Effector memory CD4-positive, alpha-beta T cell (primary cell): Measurements from ENCODE around the gene PLA2G4A.

Experiments
- DNase-seq, 3 donors: peaks; one replicate each; pipeline ENCODE4 v3.0.0-alpha.2; 2020
- H3K27ac ChIP-seq: 2 replicates; pipeline ENCODE4 v1.7.0; 2013; ENCODE audit warnings: mild to moderate bottlenecking, low read length, moderate library complexity; ENCODE audit not compliant: insufficient read depth, poor library complexity, severe bottlenecking
- H3K27me3 ChIP-seq: replicated peaks from 2 replicates; pipeline ENCODE4 v1.7.0; 2013; ENCODE audit warnings: mild to moderate bottlenecking, low read length; ENCODE audit not compliant: insufficient read depth, control insufficient read depth, poor library complexity, severe bottlenecking
- H3K36me3 ChIP-seq: 2 replicates; pipeline ENCODE4 v1.7.0; 2013; ENCODE audit warnings: mild to moderate bottlenecking, low read length, moderate library complexity; ENCODE audit not compliant: control insufficient read depth, insufficient read depth
- H3K4me1 ChIP-seq: 2 replicates; pipeline ENCODE4 v1.7.0; 2013; ENCODE audit warnings: low read length, mild to moderate bottlenecking; ENCODE audit not compliant: control insufficient read depth, insufficient read depth, poor library complexity, severe bottlenecking
- H3K4me3 ChIP-seq: 2 replicates; pipeline ENCODE4 v1.7.0; 2013; ENCODE audit warnings: low read length, low read depth, mild to moderate bottlenecking; ENCODE audit not compliant: insufficient read depth, poor library complexity, severe bottlenecking
- H3K9me3 ChIP-seq: 2 replicates; pipeline ENCODE4 v1.7.0; 2013; ENCODE audit warnings: mild to moderate bottlenecking, low read length, moderate library complexity; ENCODE audit not compliant: control insufficient read depth
- total RNA-seq, 3 donors: gene quantifications; one replicate each; lab custom pipeline; 2026; lab: John Stamatoyannopoulos, UW

Gene PLA2G4A
- total RNA-seq, result 0 reads per million in 3 donors

DNA sequence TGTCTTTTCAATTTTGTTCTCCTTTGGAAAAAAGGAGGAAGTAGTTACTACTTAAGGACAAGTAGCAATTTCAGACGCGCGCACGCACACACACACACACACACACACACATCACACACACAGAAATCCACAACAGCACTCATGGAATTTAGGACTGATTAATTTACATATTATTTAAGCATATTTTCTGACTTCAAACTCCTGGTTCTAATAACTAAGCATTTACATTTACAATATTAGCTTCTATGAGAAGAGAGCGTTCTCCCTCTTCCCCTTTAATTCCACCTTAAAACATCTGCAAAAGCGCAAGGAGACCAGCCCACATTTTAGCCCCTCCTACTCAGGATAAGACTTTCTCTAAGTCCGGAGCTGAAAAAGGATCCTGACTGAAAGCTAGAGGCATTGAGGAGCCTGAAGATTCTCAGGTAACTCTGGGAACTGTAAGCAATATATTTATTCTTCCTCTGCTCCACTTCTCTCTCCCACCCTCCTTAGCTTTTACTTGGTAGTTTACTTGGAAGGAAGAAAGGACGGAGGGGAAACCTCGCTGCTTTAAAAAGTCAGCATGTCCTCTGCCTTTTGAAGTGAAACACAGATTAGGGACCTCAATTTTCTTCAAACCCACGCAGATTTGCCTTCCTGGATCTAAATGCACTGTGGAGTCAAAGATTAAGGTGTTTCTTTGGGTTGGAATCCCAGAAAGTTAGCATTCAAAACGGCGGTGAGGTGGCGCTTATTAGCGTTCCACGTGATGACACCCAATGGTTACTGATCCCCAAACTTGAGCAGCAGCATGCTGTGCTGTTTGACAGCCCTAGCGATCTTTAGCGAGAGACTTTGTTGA lies at the start of gene PLA2G4A:
Gene PLA2G4A, plus strand, starts transcription at position 339 of the 844 bp plus-strand sequence. CDS start 25,406 bp downstream, outside the sequence.
- DNase-seq, result no peak

DNA sequence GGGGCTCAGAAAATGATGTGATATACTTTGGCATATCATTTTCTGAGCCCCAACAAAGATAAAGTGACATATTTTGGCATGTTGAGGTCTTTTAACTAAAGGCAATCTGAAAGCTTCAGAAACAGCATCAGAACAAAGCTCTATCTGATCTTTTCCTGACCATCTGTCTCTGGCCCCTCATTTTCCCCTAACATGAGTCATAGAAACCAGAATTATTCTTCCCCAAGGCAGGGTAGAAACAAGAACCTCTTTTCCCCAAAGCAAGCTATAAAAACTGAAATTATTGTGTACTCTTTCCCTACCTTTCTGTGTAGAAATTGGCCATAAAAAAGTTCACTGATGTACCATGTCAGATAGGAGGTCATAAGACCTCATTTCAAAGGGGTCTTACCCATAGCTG lies 48.7 kb upstream of the PLA2G4A start:
- H3K27me3 ChIP-seq, result no peaks in the 10 kb centered on the region
- no peak for DNase-seq
- no peak overlapping the region for H3K27ac ChIP-seq
- H3K36me3 ChIP-seq, result no peaks in the 10 kb centered on the region
- H3K4me1 ChIP-seq, result no peaks in the 10 kb centered on the region
- H3K9me3 ChIP-seq, result no peaks in the 10 kb centered on the region
- no peak overlapping the region for H3K4me3 ChIP-seq

More for the DNA sequence above, at the start of gene PLA2G4A:
- no peaks in the 10 kb centered on the region for H3K9me3 ChIP-seq
- peak within 1 kb of the TSS; percentile 24 for H3K4me3 ChIP-seq
- H3K27ac ChIP-seq, result no peak within 1 kb of the TSS
- H3K27me3 ChIP-seq, result no peaks in the 10 kb centered on the region
- H3K36me3 ChIP-seq, result no peaks in the 10 kb centered on the region
- H3K4me1 ChIP-seq, result no peaks in the 10 kb centered on the region

DNA sequence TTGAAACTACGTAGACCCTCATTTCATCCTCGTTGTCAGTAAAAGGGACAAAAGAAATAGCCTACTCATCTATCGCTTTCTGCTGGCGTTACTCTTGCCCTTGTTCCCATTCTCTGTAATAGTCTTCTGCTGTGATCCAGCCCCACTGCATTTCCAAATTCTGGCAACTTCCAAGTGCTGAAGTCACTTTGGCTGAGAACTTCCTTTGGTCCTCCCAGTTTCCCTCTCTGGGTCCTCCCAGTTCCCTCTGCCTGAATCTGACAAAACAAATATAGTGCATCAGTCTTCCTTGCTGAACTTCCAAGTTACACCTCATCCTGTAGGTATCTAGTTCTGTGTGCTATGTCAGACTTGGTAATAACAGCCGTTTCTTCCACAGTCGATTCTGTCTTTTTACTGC lies 47.0 kb upstream of the PLA2G4A start:
- no peak overlapping the region for H3K4me3 ChIP-seq
- H3K27me3 ChIP-seq, result no peaks in the 10 kb centered on the region
- no peaks in the 10 kb centered on the region for H3K9me3 ChIP-seq
- no peaks in the 10 kb centered on the region for H3K4me1 ChIP-seq
- DNase-seq, result no peak
- H3K36me3 ChIP-seq, result no peaks in the 10 kb centered on the region
- no peak overlapping the region for H3K27ac ChIP-seq

DNA sequence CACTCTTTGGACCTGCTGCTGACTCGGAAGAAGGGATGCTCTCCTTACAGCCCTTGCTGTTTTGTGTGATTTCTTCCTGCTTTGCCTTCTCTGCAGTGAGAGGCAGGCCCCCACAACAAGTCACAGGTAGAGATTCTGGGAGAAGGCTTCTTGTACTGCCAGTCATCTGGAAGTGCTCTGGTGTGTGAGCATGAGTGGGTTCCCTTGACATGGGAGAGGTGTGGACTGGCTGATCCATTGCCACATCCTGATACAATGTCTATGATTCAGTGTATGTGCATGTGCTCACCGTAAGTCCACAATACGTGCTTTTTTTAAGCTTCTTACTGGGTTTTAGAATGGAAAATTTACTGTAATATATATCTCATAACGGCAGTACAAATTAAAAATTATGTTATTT lies 46.0 kb upstream of the PLA2G4A start:
- no peak for DNase-seq
- H3K9me3 ChIP-seq, result no peaks in the 10 kb centered on the region
- H3K27me3 ChIP-seq, result no peaks in the 10 kb centered on the region
- H3K4me3 ChIP-seq, result no peak overlapping the region
- no peaks in the 10 kb centered on the region for H3K4me1 ChIP-seq
- no peaks in the 10 kb centered on the region for H3K36me3 ChIP-seq
- H3K27ac ChIP-seq, result no peak overlapping the region

DNA sequence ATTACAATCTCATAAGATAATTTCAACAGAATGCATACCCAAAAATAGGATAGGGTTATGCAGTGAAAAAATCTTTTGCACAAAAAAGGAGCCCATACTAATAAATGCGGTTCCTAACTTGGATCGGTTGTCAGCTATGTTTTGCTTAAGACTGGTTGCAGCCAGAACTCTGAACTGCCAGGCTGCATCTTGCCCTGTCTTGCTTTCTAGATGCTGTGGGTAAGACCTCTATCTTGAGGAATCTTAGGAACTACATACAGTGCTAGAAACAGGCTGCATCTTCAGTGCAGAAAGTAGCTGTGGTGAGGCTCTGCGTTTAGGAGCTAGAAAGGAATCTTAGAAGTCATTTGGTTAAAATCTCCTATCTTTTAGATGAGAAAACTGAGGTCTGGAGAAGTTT lies 45.6 kb upstream of the PLA2G4A start:
- Histone ChIP-seq H3K27me3 (no peaks in the 10 kb centered on the region), H3K4me3 (no peak overlapping the region), H3K9me3 (no peaks in the 10 kb centered on the region), H3K36me3 (no peaks in the 10 kb centered on the region), H3K27ac (no peak overlapping the region), H3K4me1 (no peaks in the 10 kb centered on the region)
- no peak for DNase-seq

DNA sequence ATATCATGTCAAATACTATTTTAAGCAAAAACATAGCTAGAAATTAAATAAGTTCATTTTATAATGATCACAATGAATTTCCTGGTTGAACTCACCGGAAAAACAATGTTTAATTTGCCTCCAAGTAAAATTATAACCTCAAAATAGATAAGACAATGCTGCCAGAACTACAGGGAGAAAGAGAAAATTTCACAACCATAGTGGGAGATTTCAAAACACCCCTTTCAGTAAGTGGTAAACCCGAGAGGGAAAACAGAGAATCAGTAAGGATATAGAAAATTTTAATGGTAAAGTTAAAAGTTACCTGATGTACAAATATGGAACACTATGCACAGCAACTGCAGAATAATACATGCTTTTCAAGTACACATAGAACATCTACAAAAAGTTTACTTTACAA lies 43.2 kb upstream of the PLA2G4A start:
- no peaks in the 10 kb centered on the region for H3K4me1 ChIP-seq
- H3K27me3 ChIP-seq, result no peaks in the 10 kb centered on the region
- DNase-seq, result no peak
- no peak overlapping the region for H3K4me3 ChIP-seq
- no peaks in the 10 kb centered on the region for H3K9me3 ChIP-seq
- H3K36me3 ChIP-seq, result no peaks in the 10 kb centered on the region
- no peak overlapping the region for H3K27ac ChIP-seq

DNA sequence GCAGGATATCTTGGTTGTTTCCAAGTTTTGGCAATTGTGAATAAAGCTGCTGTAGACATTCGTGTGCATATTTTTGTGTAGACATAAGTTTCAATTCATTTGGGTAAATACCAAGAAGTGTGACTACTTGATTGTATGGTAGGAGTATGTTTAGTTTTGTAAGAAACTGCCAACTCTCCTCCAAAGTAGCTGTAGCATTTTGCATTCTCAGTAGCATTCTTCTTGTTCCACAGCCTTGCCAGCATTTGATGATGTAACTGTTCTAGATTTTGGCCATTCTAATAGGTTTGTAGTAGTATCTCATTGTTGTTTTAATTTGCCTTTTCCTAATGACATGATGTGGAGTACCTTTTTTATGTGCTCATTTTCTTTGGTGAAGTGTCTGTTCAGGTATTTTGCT lies 38.6 kb upstream of the PLA2G4A start:
- no peaks in the 10 kb centered on the region for H3K4me1 ChIP-seq
- no peak overlapping the region for H3K27ac ChIP-seq
- no peaks in the 10 kb centered on the region for H3K27me3 ChIP-seq
- no peak for DNase-seq
- H3K36me3 ChIP-seq, result no peaks in the 10 kb centered on the region
- H3K4me3 ChIP-seq, result no peak overlapping the region
- H3K9me3 ChIP-seq, result no peaks in the 10 kb centered on the region

DNA sequence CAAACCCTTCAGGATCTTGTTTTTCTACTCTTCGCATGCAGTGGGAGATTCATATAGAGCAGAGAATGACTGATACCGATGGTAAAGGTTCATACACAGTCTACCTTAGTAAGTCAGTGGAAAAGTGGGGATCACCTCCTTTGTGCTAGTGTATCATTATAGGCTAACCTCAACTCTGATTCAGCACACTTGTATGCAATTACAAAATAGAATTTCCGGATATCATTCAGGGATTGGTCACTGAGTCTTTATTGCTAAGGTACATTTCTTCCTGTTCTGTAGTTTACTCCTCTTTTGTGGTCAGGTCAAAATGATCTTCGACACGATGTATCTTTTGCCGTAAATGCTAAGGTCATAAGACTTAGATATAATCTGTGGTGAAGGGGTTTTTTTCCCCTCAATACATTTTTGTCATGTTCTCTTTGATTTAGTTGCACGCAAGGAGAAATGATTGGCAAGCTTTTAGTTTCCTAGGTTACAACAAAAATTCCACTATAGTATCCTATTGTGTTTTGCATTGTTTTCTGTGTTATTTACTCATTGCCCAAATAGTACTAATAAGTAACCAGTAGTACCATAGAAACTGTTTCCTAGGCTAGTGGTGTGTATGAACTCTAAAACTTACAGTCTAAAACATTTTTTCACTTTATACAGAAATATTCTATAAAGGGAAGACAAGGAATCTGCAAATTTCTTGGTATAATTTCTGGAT lies 35.7 kb upstream of the PLA2G4A start:
- no peak overlapping the region for H3K27ac ChIP-seq
- no peaks in the 10 kb centered on the region for H3K4me1 ChIP-seq
- no peaks in the 10 kb centered on the region for H3K9me3 ChIP-seq
- no peak overlapping the region for H3K4me3 ChIP-seq
- DNase-seq, result no peak
- no peaks in the 10 kb centered on the region for H3K36me3 ChIP-seq
- no peaks in the 10 kb centered on the region for H3K27me3 ChIP-seq

DNA sequence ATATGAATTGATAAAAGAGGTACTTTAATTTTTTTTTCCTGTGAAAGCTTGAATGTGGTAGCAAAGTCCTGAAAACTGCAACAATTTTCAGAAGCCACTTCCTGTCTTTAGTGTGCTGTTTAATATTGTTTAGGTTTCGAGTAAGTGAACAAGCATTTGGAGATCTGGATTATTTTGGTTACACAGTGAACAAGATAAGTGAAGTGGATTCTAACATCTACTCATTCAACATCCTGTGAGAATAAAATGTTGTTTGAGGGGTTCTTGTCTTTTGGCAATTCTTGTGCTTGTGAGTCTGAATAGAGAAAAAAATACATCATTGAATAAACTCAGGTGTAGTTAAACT lies 35.2 kb upstream of the PLA2G4A start:
- H3K4me3 ChIP-seq, result no peak overlapping the region
- no peaks in the 10 kb centered on the region for H3K27me3 ChIP-seq
- no peak for DNase-seq
- H3K27ac ChIP-seq, result no peak overlapping the region
- H3K36me3 ChIP-seq, result no peaks in the 10 kb centered on the region
- no peaks in the 10 kb centered on the region for H3K9me3 ChIP-seq
- no peaks in the 10 kb centered on the region for H3K4me1 ChIP-seq

DNA sequence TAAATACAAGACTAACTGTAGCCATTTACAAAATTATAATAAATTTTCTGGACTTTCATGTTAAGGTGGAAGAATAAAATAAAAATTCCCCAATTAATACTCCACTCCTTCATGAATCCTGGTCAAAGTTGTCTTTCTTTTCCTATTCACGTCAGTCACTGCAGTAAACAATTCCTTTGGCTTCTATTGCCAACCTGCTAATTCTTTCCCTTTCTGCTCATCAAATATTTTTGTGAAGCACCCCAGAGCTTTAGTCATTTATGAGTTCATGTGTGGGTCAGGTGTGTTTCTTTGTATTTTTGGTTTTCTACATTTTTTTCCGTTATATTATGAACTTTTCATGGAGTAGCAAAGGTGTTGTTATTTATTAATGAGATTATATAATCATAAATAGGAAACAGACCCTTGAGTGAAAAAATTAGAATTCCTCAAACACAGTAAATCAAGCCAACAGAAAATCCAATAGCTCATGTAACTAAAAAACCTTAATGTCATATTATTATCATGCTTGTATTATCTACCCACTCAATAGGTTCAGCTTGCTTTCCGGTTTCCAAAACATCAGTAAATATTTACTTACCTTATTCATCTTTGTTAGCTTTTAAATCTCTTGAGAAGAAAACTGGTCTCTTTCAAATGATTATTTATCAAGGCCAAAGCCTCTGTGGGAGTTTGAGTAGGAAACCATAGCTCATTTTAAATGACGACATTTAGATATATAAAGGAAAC lies 29.6 kb upstream of the PLA2G4A start:
- Histone ChIP-seq H3K4me3 (no peak overlapping the region), H3K4me1 (no peaks in the 10 kb centered on the region), H3K27ac (no peak overlapping the region), H3K27me3 (no peaks in the 10 kb centered on the region), H3K9me3 (no peaks in the 10 kb centered on the region), H3K36me3 (no peaks in the 10 kb centered on the region)
- DNase-seq, result no peak
